Measurements from ENCODE around the gene WNT3A.

DNA sequence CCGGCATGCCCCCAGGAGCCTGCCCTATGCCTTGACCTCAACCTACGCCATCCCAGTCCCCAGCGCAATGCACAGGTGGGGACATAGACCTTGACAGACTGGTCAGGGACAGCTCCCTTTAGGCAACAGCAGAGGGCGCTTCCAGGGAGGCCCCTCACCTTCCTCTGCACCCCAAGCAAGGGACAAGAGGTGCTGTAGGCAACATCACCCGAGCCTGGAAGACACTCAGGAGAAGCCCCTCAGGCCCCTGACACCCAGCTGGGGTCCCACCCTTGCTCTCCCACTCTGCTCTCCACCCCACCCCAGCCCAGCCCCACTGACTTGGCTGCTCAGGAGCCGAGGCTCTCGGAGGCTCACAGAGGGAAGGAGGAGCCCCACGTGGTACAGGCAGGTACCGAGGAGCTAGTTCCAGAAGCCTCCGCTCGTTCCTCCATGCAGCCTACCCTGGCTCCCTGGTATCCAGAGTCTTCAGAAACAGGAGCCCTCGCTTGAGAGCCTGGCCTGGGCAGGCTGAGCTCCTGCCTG lies 2.4 kb upstream of the WNT3A start:
- TF ChIP-seq, protein P1, sequence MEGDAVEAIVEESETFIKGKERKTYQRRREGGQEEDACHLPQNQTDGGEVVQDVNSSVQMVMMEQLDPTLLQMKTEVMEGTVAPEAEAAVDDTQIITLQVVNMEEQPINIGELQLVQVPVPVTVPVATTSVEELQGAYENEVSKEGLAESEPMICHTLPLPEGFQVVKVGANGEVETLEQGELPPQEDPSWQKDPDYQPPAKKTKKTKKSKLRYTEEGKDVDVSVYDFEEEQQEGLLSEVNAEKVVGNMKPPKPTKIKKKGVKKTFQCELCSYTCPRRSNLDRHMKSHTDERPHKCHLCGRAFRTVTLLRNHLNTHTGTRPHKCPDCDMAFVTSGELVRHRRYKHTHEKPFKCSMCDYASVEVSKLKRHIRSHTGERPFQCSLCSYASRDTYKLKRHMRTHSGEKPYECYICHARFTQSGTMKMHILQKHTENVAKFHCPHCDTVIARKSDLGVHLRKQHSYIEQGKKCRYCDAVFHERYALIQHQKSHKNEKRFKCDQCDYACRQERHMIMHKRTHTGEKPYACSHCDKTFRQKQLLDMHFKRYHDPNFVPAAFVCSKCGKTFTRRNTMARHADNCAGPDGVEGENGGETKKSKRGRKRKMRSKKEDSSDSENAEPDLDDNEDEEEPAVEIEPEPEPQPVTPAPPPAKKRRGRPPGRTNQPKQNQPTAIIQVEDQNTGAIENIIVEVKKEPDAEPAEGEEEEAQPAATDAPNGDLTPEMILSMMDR (conservative IDR thresholded peaks at IDR 0.05; ENCODE audit: low read depth, low read length) = peak; percentile 94
- TF ChIP-seq EZH2phosphoT487 (IDR thresholded peaks at IDR 0.05; ENCODE audit: borderline replicate concordance, low read length) (no peak), EZH2 (IDR thresholded peaks at IDR 0.05; ENCODE audit: low read length, unreplicated experiment) (no peak)

All from PC-3 (cell line).